MCF 10A (cell line): ENCODE data around the gene ACVR1C. TPM values are rescaled to one million over a fixed set of nuclear protein-coding genes. Genes with fewer than 3 reads are reported as not detected.

Source experiments
- BruUV-seq: library from RNA; stranded (reverse); fragments of 400-500 nt; replicated peaks from 2 replicates; lab custom pipeline; 2021; lab: Mats Ljungman, UMichigan
- CTCF ChIA-PET: fragments of 300-600 bp; sonication (Branson Sonifier 250); formaldehyde crosslinking; extraction: SDS; loops from one replicate; lab custom pipeline; 2021; ENCODE audit warnings: antibody characterized with exemption, inconsistent platforms; lab: Yijun Ruan, JAX
- POLR2A ChIA-PET: fragments of 300-600, 350-650 bp; sonication (Branson Sonifier 250); formaldehyde crosslinking; extraction: SDS; loops from one replicate; lab custom pipeline; 2020; ENCODE audit warnings: antibody characterized with exemption, inconsistent platforms; lab: Yijun Ruan, JAX
- DNase-seq: peaks from one replicate; pipeline ENCODE4 v3.0.0-alpha.2; 2018; ENCODE audit not compliant: unreplicated experiment
- H3K27ac Mint-ChIP-seq: one replicate; pipeline ENCODE4 v1.8.0; 2022; ENCODE audit warnings: mild to moderate bottlenecking, low read depth, mixed read lengths; ENCODE audit not compliant: unreplicated experiment
- H3K27me3 Mint-ChIP-seq: one replicate; pipeline ENCODE4 v1.8.0; 2022; ENCODE audit warnings: mixed read lengths; ENCODE audit not compliant: insufficient read depth, unreplicated experiment
- H3K36me3 Mint-ChIP-seq: one replicate; pipeline ENCODE4 v1.8.0; 2022; ENCODE audit warnings: mild to moderate bottlenecking, moderate library complexity, mixed read lengths; ENCODE audit not compliant: insufficient read depth, unreplicated experiment
- H3K4me1 Mint-ChIP-seq: one replicate; pipeline ENCODE4 v1.8.0; 2022; ENCODE audit warnings: mixed read lengths; ENCODE audit not compliant: insufficient read depth, unreplicated experiment
- H3K4me3 Mint-ChIP-seq: one replicate; pipeline ENCODE4 v1.8.0; 2022; ENCODE audit warnings: mild to moderate bottlenecking, moderate library complexity, mixed read lengths; ENCODE audit not compliant: unreplicated experiment
- H3K9me3 Mint-ChIP-seq: one replicate; pipeline ENCODE4 v1.8.0; 2022; ENCODE audit warnings: mixed read lengths; ENCODE audit not compliant: unreplicated experiment
- intact Hi-C: fragments of 100-400 bp; cut with micrococcal nuclease; formaldehyde crosslinking; loops from 2 replicates; pipeline ENCODE4 v1.14.1; 2022
- total RNA-seq: library from RNA; stranded (reverse); gene quantifications from 2 replicates; pipeline ENCODE4 v1.2.3, GENCODE V29; 2022
- TF ChIP-seq, protein P1 (sequence below): fragments of 200-600 bp; IDR thresholded peaks from one replicate; pipeline ENCODE4 v1.8.0; 2022; ENCODE audit warnings: antibody characterized with exemption, mild to moderate bottlenecking; ENCODE audit not compliant: unreplicated experiment

Gene ACVR1C
- total RNA-seq, 1 experiment from 2014 or later = 0.12 TPM

DNA sequence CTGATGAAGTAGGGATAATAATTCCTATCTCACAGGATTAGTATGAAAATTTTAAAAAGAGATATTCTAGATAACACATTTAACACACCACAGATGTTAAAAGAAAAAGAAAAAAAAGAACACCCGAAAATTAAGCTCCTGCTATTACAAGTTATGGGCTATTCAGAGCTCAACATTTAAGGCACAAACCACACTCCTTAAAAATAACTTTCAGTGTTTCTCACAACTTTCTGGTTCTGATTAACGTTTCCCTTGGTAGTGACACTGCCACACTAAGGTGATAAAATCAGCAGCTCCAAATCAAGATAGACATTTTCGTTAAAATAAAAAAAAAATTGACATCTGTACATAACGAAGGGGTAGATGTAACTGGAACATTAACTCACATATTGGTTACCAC, 26.9 kb downstream of the ACVR1C start:
- POLR2A ChIA-PET = no interaction called here
- TF ChIP-seq, protein P1, sequence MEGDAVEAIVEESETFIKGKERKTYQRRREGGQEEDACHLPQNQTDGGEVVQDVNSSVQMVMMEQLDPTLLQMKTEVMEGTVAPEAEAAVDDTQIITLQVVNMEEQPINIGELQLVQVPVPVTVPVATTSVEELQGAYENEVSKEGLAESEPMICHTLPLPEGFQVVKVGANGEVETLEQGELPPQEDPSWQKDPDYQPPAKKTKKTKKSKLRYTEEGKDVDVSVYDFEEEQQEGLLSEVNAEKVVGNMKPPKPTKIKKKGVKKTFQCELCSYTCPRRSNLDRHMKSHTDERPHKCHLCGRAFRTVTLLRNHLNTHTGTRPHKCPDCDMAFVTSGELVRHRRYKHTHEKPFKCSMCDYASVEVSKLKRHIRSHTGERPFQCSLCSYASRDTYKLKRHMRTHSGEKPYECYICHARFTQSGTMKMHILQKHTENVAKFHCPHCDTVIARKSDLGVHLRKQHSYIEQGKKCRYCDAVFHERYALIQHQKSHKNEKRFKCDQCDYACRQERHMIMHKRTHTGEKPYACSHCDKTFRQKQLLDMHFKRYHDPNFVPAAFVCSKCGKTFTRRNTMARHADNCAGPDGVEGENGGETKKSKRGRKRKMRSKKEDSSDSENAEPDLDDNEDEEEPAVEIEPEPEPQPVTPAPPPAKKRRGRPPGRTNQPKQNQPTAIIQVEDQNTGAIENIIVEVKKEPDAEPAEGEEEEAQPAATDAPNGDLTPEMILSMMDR = no peak

DNA sequence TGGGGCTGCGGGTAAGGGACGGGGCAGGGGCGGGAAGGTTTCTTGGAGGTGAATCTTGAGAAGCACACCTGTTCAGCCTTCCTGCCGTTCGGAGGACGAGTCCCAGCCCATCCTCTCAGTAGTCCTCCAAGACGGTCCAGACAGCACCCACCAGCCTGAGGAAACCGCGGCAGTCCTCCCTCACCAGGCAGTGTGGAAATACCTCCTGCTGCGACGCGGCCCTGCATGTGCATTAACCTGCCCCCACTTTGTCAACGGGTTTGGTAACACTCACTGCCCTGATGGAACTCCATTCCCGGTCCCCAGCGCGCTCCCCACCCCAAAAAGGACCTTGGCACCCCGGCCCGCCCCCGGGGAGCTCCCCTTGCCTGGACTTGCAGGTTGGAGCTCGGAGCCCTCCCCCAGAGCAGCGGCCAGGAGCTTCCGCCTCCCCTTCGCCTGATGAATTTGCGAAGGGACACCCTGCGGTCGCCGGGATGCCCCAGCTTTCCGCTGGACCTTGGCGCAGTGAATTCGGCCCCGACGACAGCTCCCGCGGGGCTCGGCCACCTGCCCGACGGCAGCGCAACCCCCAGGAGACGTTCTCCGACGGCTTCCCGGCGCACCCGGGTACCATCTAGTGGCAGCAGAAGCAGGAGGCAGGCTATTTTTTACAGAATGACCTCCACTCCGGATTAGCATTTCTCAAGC, 31.5 kb downstream of the ACVR1C start:
- H3K4me1 Mint-ChIP-seq = no peaks in the 10 kb centered on the region
- TF ChIP-seq, protein P1 = no peak
- BruUV-seq = no TSS peak
- intact Hi-C loops = no loop called here
- H3K9me3 Mint-ChIP-seq = no peaks in the 10 kb centered on the region
- POLR2A ChIA-PET = interaction anchor here (0.7 kb wide), 1 partner anchor 407 kb away, joined by 3 read pairs; no protein-coding TSS in a partner anchor
- DNase-seq = no peak
- no peak overlapping the region for H3K4me3 Mint-ChIP-seq
- H3K27ac Mint-ChIP-seq = no peak overlapping the region
- no peaks in the 10 kb centered on the region for H3K36me3 Mint-ChIP-seq
- H3K27me3 Mint-ChIP-seq = peaks cover 77% of the 10 kb centered on the region
- CTCF ChIA-PET = interaction anchor here (0.7 to 1.3 kb wide), 3 partner anchors 102 to 295 kb away, joined by 3 to 4 read pairs (median 3); no protein-coding TSS in a partner anchor

More for the DNA sequence above, 26.9 kb downstream of the ACVR1C start:
- Mint-ChIP-seq H3K9me3 (no peaks in the 10 kb centered on the region), H3K4me3 (no peak overlapping the region), H3K27ac (no peak overlapping the region), H3K27me3 (peaks cover 78% of the 10 kb centered on the region), H3K36me3 (no peaks in the 10 kb centered on the region), H3K4me1 (no peaks in the 10 kb centered on the region)
- intact Hi-C loops = no loop called here
- DNase-seq = no peak
- CTCF ChIA-PET = interaction anchor here (0.6 to 1.2 kb wide), 4 partner anchors 26 to 1450 kb away, joined by 3 to 5 read pairs (median 3); no protein-coding TSS in a partner anchor
- no TSS peak for BruUV-seq

DNA sequence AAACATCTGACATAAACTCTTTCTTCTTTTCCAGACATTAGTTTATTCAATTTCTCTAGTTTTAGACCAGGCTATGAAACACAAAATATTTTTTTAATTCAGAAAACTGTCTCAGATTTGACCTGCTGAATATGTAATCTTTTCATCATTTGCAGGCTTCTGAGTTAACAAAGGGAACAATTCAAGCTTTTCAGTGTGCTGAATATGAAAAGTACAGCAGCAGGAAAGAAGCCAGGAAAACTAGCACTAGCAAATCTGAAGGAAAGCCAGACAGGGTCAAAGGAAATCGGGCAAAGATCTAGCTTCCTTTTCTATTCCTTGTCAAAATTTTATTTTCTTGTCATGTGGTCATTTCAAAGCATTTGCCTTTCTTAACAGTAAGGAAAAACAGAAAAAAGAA, 35.3 kb downstream of the ACVR1C start:
- CTCF ChIA-PET = interaction anchor here (0.8 to 1.3 kb wide), 6 partner anchors 12 to 409 kb away, joined by 3 to 6 read pairs (median 4); no protein-coding TSS in a partner anchor
- no peaks in the 10 kb centered on the region for H3K36me3 Mint-ChIP-seq
- peaks cover 78% of the 10 kb centered on the region for H3K27me3 Mint-ChIP-seq
- intact Hi-C loops = loop anchor here (1.0 to 2.0 kb wide), 3 partner anchors 97 to 291 kb away; no protein-coding TSS in a partner anchor
- TF ChIP-seq, protein P1 = no peak
- H3K9me3 Mint-ChIP-seq = no peaks in the 10 kb centered on the region
- no peak for DNase-seq
- no peak overlapping the region for H3K27ac Mint-ChIP-seq
- no peaks in the 10 kb centered on the region for H3K4me1 Mint-ChIP-seq
- H3K4me3 Mint-ChIP-seq = no peak overlapping the region
- POLR2A ChIA-PET = interaction anchor here (0.8 kb wide), 1 partner anchor 38 kb away, joined by 3 read pairs; no protein-coding TSS in a partner anchor
- no TSS peak for BruUV-seq

DNA sequence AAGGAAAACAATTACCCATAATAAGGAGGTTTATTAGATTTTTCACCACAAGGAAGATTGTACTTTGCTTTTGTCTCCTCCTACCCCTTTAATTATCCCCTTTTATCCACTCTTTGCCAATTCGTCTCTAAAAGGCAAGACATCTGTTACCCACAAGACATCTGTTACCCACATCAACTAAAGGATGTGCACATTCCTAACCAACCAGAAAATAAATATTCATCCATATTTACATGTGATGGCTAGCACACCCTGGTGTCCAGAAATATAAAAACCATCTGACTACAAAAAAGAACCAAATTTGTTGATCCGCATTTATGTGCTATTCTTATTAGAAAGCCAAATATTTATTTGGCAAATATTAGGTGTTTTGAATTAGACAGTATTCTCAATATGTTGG, 35.7 kb downstream of the ACVR1C start:
- BruUV-seq = no TSS peak
- Mint-ChIP-seq H3K27me3 (peaks cover 83% of the 10 kb centered on the region), H3K36me3 (no peaks in the 10 kb centered on the region)

More for the DNA sequence above, 35.7 kb downstream of the ACVR1C start:
- H3K4me3 Mint-ChIP-seq = no peak overlapping the region
- POLR2A ChIA-PET = interaction anchor here (0.8 kb wide), 1 partner anchor 37 kb away, joined by 3 read pairs; no protein-coding TSS in a partner anchor
- H3K9me3 Mint-ChIP-seq = no peaks in the 10 kb centered on the region
- TF ChIP-seq, protein P1 = no peak
- intact Hi-C loops = loop anchor here (1.0 to 2.0 kb wide), 3 partner anchors 96 to 291 kb away; no protein-coding TSS in a partner anchor
- CTCF ChIA-PET = interaction anchor here (1.1 to 1.3 kb wide), 2 partner anchors 266 to 269 kb away, joined by 3 to 6 read pairs; no protein-coding TSS in a partner anchor
- H3K4me1 Mint-ChIP-seq = no peaks in the 10 kb centered on the region
- no peak overlapping the region for H3K27ac Mint-ChIP-seq
- peak; percentile 10 for DNase-seq
